ACHN (cell line): ENCODE measurements around the gene SYNE1.
A peak's percentile ranks its signal among the peaks of the same experiment; 100 is the strongest.

Source experiments
- DNase-seq: peaks from one replicate; pipeline ENCODE4 v3.0.0-alpha.2; 2015
- in situ Hi-C: cut with HindIII; loops from 2 replicates; pipeline ENCODE4 v1.10.0; 2017; ENCODE audit warnings: low sequenced_read_pairs, low pct_ligation_motif_present, low pct_unique_long_range_greater_than_20kb

SYNE1 gene

DNA sequence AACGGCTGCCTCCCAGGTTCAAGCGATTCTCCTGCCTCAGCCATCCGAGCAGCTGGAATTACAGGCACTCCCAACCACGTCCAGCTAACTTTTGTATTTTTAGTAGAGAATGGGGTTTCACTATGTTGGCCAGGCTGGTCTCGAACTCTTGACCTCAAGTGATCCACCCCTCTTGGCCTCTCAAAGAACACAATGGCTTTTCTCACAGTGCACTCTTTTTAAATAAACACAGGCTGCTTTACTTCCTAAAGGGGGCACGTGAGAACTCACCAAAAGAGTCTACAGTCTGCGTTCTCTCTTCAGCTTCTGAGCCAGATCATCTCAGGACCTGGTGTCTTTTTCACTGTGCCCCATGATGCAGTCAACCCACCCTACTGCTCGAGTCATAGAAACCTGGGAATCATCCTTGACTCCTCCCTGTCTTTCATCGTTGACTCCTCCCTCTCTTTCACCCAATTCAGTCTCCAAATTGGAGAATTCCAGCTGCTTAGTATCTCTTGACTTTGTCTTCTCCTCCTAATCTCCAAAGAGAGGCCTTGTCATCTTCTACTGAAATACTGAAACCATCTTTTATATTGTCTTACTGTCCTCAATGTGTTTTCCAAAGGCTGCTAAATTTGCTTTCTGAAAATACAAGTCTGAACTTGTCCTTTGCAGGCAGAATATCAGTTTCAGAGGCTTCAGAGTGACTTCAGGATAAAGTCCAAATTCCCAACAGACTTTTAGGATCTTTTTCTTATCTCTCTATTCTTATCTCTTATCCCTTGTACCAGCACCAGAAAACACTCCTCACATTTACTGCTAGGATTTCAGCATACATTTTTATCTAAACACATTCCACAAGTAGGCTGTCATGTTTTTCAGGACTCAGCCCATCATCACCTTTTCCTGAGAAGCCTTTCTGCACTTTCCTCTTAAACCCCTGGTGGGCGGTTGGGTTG lies 323.4 kb downstream of the SYNE1 start:
- in situ Hi-C loops: no loop called here
- DNase-seq: no peak

DNA sequence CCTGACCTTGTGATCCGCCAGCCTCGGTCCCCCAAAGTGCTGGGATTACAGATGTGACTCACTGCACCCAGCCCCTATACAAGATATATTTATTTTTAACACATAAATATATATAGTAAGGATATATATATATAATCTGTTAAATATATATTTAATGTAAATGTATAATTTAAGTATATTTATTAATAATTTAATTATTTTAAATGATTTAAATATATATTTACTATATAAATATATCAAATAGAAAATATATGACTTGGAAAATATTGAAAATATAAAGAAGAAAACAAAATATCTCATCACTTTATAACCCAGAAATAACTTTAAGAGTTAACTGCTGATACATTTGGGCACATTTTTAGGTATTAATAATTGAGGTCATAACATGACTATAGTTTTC lies 324.7 kb downstream of the SYNE1 start:
- no peak for DNase-seq
- in situ Hi-C loops: no loop called here

DNA sequence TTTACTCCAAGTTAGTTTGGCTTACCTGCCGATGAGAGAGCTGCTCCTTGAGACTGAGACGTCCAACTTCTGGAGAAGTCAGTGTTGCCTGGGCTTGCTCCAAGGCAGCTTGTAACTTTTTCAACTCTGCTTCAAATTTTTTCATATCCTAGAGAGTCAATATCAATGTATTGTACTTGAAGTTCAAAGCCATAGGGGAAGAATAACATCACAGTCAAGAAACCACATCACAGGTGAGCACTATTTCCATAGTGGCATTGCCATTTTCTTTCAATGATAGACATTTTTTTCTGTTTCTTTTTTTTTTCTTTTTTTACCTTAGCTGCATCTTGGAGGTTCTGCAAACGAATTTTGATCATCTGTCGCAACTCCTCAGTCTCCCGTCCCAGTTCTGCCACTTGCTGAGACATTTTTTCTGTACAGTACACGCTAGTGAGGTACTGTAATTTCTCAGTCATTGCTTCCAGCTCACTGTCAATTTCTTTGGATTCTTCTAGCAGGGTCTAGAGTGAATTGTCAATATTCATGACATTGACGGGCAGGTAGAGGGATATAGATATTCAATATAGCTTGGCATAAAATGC lies 326.7 kb downstream of the SYNE1 start:
- in situ Hi-C loops: no loop called here
- DNase-seq: no peak

DNA sequence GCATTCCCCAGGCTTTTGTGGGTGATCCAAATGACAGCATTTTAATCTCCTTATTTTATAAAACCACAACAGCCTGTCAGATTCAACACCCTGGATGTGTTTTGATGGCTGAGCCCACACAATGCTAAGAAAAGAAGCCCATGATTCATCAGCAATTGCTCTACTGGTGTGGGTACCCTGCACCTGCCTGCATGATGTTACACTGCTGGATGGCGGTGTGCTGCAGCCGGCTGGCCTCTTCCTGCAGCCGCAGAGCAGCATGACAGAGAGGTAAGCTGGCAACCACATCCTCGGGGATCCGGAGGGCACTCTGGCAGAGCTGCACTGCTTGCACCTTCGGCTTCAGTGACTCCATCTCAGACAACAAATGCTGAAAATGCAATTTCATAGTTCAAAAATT lies 327.5 kb downstream of the SYNE1 start:
- DNase-seq: no peak
- in situ Hi-C loops: no loop called here

DNA sequence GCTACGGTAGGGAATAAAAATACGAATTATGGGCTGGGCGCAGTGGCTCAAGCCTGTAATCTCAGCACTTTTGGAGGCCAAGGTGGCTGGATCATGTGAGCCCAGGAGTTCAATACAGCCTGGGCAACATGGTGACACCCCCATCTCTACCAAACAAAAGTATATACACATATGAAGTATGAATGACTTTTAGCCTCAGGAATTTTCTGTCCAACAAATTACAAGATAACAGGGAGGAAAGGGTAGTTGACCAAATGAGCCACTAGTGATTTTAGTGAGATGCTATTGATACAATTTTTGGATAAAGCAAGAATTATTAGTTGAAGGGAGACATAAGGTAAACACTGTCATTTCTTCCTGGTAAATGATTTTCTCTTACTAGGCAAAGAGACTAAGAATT lies 328.2 kb downstream of the SYNE1 start:
- DNase-seq: no peak
- in situ Hi-C loops: no loop called here

DNA sequence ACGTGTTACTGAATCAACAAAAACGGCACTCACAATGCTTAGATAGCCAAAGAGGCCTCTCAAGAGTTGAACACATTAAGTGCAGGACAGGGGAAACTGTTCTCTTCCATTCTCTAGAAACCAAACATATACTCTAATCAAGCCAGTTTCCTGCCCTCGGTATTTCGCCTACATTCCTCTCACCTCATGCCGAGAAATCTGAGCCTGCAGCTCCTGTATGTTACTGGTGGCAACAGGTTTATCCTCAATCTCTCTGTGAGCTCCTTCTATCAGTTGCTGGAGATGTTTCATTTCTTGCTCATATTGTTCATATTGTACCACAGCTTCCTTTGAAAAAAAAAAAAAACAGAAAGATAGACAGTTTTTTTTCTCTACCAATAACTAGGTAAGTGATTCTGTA lies 328.9 kb downstream of the SYNE1 start:
- in situ Hi-C loops: no loop called here
- DNase-seq: no peak

DNA sequence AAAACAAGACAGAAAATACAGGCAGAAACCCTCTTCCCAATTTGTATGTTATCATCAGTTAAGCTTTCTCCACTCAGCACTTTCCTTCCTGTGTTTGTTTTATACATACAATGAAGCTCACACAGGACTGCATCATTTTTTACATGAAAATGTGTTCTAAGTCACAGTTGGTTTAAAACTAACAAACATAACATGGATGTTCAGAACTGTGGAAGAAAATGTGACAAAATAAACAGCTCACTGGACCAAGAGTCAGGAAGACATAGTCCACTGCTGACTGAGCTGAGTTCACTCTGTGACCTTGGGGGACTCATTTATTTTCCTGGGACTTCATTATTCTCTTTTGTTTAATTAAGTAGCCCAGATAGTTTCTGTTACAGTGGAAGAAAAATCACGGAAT lies 331.5 kb downstream of the SYNE1 start:
- in situ Hi-C loops: no loop called here
- no peak for DNase-seq

DNA sequence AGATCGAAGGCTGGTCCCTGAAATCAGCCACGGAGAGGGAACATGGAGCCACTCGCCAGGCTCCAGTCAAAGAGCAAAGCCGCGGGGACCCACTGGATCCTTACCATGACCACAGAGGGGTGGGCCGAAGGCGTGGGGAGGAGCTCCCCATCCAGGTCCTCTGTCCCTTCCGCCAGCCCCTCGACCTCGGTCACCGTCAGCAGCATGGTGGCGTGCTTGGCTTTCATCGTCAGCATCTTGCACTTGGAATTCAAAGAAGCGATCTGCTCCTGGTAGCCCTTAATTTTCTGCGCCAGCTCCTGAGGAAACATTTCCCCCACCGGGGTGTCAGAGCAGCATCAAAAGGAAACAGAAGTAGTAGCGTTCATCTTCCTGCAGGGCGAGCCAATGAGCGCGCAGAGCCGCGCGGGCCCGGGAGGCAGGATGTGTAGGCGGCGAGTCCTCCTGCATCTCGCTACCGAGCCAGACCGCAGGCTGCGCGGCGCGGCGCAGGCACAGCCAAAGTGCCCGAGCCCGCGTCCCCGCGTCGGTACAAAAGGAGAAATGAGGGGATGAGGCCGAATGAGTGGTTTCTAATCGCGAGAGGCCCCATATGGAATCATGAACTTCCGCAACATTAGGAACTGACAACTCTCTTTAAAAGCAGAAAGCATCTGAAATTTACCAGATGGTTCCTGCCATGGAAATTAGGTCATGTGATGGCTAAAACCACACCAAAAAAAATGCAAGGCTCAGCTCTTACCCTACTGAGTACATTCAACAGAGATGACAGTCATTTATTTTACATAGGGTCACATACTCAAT lies 335.2 kb downstream of the SYNE1 start:
- peak; percentile 84 for DNase-seq
- in situ Hi-C loops: no loop called here

DNA sequence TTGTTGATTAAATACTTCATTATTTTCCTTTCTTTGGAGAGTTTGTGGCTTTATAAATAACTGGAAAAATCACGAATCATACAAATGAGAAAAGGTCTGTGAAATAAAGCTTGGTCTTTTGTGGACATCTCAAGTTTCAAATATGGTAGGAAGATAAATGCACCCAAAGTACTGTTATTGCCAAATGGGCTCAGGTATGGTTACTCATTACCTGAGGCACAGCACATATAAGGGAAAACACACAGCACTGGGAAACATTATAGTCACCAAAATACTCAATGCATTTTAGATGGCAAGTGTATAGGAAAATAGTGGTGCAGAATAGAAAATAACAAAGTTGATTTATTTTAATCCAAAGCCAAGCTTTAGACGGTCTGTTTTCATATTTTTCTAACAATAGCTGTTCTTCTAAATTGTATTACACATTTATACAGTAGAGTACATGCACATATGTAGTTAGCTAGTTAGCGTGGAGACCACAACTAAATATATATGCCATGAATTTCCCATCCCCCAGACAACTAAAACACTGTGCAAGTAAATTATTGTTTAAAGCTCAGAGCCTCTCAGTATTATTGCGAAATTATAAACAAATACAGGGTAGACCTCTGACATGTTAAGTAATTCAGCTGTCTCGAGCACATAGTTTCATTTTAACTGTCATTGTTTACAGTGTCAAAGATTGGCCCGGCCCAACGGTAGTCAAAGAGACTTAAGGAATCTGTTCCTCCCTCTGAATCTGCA lies 336.0 kb downstream of the SYNE1 start:
- in situ Hi-C loops: no loop called here
- DNase-seq: no peak

DNA sequence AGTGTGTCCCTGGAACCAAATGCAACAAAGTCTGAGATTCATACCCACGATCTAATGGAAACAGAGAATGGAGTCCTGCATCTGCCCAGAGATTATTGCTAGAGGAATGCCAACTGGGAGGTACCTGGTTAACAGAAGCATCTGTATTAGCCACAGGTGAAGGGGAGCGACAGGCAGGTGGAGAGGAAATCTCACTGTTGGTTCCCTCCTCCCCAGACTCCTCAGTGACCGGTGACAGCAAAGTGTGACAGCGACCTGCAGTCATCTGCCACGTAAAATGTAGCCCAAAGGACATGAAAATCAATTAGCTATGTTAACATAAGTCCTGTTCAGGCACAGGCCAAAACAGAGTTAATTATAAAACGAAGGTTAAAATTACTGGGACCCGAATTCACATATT lies 336.6 kb downstream of the SYNE1 start:
- no peak for DNase-seq
- in situ Hi-C loops: no loop called here

DNA sequence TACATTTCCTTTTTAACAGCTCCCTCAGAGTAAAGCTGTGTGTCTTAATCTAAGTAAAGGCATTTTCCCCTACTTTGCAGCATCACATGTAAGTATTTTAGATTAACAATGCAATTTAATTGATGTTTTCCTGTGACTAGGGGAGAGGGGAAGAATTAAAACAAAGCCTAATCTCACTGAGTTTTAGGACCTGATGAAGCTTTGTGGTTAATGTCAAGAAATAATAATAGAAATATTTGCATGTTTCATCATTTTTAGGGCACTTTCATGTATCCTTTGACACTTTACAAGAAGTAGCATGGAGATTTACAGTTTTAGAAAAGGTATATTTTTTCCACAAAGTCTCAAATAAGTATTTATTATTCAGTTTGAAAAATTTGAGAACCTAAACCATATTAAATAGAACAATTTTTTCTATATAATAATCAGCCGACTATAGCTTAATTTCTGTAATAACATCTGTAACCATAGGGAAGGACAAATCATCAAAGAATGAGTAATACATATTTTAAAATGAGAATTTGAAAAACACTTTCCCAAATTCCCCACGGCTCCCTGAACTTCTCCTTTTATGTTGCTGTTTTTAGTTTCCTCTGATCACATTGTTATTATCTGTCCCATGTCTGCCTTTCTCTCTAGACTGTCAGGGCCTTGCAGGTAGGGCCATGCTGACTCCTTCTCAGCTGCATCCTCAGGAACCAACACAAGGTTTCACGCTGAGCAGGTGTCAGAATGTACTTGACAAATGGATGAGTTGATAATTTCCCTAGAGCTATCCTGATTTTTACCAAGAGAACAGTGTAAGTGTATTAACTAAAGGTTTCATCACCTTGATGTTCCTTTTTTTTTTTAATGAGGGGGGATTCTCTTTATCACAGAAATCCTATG lies 338.1 kb downstream of the SYNE1 start:
- no peak for DNase-seq
- in situ Hi-C loops: no loop called here

DNA sequence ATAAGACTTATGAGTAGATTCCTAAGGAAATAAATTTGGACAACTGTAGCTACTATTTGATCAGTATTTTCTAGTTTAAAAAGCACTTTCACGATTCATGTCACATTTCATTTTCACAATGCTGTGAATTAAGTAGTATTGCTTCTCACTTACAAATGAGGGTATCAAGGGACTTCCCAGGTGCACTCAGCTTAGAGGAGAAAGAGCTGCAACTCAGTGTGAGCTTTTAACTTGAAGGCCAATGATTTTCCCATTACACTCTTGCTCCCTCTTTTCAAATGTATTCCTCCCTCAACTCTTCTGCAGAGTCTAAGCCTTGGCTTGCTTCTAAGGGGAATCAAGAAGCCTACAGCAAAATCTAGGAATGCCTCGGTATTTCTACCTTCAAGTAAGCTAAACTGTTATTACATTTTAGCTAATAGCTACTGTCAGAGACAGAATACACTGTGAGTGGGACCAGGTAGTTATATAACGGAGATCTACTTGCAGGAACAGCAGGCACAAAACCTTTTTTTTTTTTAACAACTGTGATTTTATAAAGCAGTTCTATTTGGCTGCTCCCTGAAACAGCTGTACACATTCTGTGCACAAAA lies 339.0 kb downstream of the SYNE1 start:
- DNase-seq: no peak
- in situ Hi-C loops: no loop called here

DNA sequence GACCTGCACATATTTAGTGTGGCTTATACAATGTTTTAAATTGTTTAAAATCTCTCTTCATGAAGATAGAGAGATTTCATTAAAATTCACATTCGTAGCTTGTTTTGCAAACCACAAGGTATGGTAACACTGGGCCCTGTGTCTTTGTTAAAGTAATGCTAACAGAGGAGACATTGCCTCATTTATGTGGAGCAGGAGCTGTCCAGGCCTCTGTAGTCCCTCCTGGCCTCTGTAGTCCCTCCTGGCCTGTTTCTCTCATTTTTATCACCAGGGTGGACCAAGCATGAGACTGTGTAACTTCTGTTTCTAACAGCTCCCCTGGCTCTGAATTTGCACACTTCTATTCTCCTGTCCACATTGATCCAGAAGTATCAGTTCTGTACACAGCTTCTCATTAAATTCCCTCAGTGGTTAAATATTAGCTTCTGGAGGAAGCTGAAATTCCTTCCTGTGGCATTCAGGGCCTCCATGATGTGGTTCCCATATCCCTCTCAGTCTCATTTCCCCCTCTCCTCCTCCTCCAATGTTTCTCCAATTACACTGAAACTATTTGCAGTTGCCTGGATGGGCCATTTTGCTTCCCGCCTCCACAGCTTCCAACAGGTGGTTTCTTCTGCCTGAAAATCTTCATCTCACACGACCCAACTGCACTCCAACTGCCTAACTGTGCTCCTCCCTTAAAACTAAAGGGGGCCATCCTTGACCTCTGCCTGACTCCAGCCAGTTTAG lies 340.4 kb downstream of the SYNE1 start:
- DNase-seq: no peak
- in situ Hi-C loops: no loop called here

DNA sequence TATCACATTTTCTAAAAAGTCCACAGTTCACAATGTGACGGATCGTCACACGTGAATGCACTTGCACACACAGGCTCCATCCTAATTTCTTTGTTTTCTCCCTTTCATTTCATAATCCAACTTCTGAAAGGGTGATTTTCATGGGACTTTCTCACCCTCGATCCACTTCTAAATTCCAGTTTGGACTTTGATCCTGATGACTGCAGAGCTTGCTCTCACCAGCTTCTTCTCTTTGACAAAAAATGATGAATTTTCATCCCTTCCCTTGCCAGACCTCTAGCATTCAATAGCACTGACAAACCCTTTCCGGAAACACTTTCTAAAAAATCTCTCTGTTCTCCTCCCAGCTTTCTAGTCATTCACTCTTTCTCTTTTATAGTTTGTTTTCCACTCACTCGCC lies 341.2 kb downstream of the SYNE1 start:
- in situ Hi-C loops: no loop called here

DNA sequence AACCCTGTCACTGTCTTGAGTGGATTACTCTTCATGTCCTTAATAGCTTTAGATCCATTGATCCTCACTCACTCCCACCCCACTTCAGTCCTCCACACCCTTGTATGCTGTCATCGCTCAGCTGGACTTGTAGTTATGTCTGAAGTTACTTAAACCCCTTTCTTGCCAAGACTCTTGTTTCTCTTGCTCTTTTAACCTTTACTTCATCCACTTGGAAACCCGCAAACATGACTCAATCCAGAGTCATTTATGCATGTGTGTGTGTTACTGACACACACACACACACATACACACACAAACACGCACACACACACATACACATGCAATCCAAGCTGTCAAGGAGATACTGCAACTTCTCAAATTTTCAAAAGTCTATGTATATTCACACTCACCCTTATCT lies 341.8 kb downstream of the SYNE1 start:
- no peak for DNase-seq

More for the DNA sequence above, 341.2 kb downstream of the SYNE1 start:
- no peak for DNase-seq

DNA sequence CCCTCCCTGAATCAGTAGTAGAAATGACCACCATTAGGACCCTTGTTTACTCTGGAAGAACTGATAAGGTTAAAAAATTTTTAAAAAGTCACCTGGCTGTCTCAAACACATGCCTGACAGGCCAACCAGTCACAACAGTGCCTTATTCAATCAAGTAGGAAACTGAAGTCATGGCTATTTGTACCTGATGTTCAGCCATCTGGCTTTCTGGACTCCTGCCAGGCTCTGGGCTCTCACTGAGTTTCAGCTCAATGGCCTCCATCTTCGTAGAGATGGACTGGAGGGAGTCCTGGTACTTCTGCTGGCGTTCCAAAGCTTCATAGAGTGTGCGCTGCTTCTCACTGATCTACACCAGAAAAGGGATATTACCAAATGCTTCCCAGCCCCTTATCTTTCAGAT lies 343.8 kb downstream of the SYNE1 start:
- DNase-seq: no peak
- in situ Hi-C loops: no loop called here

More for the DNA sequence above, 341.8 kb downstream of the SYNE1 start:
- in situ Hi-C loops: no loop called here

DNA sequence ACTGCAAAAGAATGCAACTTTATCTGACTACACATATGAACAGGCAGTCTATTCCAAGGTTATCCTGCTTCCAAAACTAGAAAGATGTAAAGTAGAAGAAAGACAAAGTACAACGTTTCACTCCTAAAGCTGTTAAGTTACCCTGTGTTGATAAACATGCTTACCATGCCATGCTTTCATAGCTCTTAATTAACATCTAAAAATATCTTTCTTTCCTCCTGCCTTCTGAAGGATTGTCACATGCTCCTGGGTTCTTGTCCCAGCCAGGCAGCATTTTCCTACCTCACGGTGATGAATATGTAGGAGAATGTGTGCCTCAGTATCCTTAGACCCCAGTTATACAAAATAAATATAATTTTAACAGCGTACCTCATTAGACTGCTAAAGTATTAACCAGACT lies 344.6 kb downstream of the SYNE1 start:
- no peak for DNase-seq
- in situ Hi-C loops: no loop called here
